ENCODE data around the gene JAZF1.

GRCh38 chr7:28067171-28067570 is 113.4 kb downstream of the JAZF1 start:
- TF ChIP-seq POLR2A (IDR thresholded peaks at IDR 0.05; ENCODE audit: low read depth, low read length) (no peak), CTCF (conservative IDR thresholded peaks at IDR 0.05; ENCODE audit: low read depth, low read length) (no peak), MXI1 (IDR thresholded peaks at IDR 0.05; ENCODE audit: borderline replicate concordance, low read depth, low read length) (no peak), BHLHE40 (IDR thresholded peaks at IDR 0.05; ENCODE audit: low read depth, low read length) (no peak), USF2 (IDR thresholded peaks at IDR 0.05; ENCODE audit: low read depth, low read length) (no peak), FOS (IDR thresholded peaks at IDR 0.05; ENCODE audit: low read depth, low read length) (no peak), RAD21 (IDR thresholded peaks at IDR 0.05; ENCODE audit: low read length) (no peak), RFX5 (IDR thresholded peaks at IDR 0.05; ENCODE audit: low read depth, low read length) (no peak), MAZ (IDR thresholded peaks at IDR 0.05; ENCODE audit: borderline replicate concordance, low read depth, low read length) (no peak), NFE2L2 (IDR thresholded peaks at IDR 0.05; ENCODE audit: low read depth, low read length) (no peak), RCOR1 (IDR thresholded peaks at IDR 0.05; ENCODE audit: insufficient replicate concordance, low read length) (no peak)

Data from IMR-90 (cell line).